Neural crest cell (in vitro differentiated cells): ENCODE data around the gene SP3. TPM values are rescaled to one million over a fixed set of nuclear protein-coding genes. Genes with fewer than 3 reads are reported as not detected.

Source experiments
- DNase-seq: peaks from one replicate; pipeline ENCODE4 v3.0.0; 2021; ENCODE audit warnings: low read depth, mixed read lengths, low spot score
- H3K27ac Mint-ChIP-seq: one replicate; pipeline ENCODE4 v1.8.0; 2021; ENCODE audit warnings: mild to moderate bottlenecking, mixed read lengths; ENCODE audit not compliant: unreplicated experiment
- H3K27me3 Mint-ChIP-seq: 2 replicates; pipeline ENCODE4 v1.8.0; 2021; ENCODE audit warnings: low read depth, mild to moderate bottlenecking, mixed read lengths
- H3K36me3 Mint-ChIP-seq: 2 replicates; pipeline ENCODE4 v1.8.0; 2021; ENCODE audit warnings: low read depth, mild to moderate bottlenecking, mixed read lengths
- H3K4me1 Mint-ChIP-seq: 2 replicates; pipeline ENCODE4 v1.8.0; 2021; ENCODE audit warnings: mixed read lengths
- H3K4me3 Mint-ChIP-seq: one replicate; pipeline ENCODE4 v1.8.0; 2021; ENCODE audit warnings: mild to moderate bottlenecking, mixed read lengths
- H3K9me3 Mint-ChIP-seq: 2 replicates; pipeline ENCODE4 v1.8.0; 2021; ENCODE audit warnings: mixed read lengths
- total RNA-seq: library from RNA; stranded (reverse); gene quantifications from 2 replicates; pipeline ENCODE4 v1.2.1, GENCODE V29; 2021
- TF ChIP-seq, protein P1 (sequence below): fragments of 200-600 bp; sonication (generic); conservative IDR thresholded peaks from 2 replicates; pipeline ENCODE4 v1.5.0; 2021; ENCODE audit warnings: antibody characterized with exemption, mild to moderate bottlenecking

SP3 gene
- total RNA-seq, 1 donor from 2014 or later = 105 TPM

DNA sequence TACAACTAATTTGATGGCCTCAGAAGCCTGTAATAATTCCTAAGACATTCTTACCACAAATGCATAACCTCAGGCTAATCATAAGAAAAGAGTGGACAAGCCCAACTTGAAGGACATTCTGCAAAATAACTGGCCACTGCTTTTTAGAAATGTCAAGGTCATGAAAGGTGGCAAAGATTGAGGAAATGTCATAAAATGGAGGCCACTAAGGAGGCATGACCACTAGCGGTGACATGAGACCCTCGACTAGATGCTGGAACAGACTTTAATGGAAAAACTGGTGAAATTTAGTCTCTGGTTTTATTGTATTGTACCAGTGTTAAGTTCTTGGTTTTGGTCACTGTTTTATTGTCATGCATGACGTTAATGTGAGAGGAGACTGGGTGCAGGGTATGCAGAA is 78.6 kb downstream of the SP3 start:
- Mint-ChIP-seq H3K4me1 (peaks cover 4% of the 10 kb centered on the region), H3K27ac (no peak overlapping the region), H3K36me3 (peaks cover 14% of the 10 kb centered on the region), H3K4me3 (no peak overlapping the region), H3K9me3 (peaks cover 18% of the 10 kb centered on the region), H3K27me3 (no peaks in the 10 kb centered on the region)
- TF ChIP-seq, protein P1, sequence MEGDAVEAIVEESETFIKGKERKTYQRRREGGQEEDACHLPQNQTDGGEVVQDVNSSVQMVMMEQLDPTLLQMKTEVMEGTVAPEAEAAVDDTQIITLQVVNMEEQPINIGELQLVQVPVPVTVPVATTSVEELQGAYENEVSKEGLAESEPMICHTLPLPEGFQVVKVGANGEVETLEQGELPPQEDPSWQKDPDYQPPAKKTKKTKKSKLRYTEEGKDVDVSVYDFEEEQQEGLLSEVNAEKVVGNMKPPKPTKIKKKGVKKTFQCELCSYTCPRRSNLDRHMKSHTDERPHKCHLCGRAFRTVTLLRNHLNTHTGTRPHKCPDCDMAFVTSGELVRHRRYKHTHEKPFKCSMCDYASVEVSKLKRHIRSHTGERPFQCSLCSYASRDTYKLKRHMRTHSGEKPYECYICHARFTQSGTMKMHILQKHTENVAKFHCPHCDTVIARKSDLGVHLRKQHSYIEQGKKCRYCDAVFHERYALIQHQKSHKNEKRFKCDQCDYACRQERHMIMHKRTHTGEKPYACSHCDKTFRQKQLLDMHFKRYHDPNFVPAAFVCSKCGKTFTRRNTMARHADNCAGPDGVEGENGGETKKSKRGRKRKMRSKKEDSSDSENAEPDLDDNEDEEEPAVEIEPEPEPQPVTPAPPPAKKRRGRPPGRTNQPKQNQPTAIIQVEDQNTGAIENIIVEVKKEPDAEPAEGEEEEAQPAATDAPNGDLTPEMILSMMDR = no peak
- no peak for DNase-seq

DNA sequence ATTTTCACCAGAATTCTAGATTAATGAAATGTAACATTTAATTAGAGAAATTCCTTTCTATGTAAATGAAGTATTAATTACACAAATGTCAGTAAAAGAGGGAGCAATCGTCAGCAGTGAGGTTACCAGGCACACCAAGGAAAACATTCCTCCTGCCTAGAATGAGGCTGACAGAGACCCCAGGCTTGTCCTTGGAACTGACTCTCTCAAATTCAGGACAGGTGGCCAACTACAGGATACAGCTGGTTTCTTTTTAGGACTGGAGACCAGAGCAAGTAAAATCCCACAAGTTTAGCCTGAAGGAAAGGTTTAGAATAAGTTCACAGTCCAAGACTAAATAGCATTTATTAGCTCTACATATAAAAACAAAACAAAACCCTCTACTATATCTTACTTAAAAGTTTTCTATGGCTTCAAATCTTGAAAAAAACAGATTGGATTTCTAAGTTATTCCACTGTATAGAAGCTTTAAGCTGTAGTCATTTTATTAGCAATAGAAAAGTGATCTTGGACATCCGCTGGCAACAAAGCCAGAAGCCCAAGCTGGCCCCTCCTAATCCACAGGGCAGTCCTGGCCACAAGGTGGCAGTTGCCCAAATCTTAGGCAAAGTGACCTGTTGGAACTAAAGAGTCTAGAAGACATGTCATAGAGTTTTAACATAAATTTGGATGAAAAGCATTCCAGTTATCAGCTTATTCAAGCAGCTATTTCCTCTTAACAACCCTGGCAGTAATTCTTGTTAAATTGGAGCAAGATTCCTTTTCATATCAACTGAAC is 81.0 kb downstream of the SP3 start:
- TF ChIP-seq, protein P1 = peak; percentile 65
- Mint-ChIP-seq H3K36me3 (peaks cover 9% of the 10 kb centered on the region), H3K4me3 (no peak overlapping the region), H3K9me3 (peaks cover 15% of the 10 kb centered on the region), H3K4me1 (peaks cover 4% of the 10 kb centered on the region), H3K27me3 (no peaks in the 10 kb centered on the region), H3K27ac (no peak overlapping the region)
- no peak for DNase-seq

DNA sequence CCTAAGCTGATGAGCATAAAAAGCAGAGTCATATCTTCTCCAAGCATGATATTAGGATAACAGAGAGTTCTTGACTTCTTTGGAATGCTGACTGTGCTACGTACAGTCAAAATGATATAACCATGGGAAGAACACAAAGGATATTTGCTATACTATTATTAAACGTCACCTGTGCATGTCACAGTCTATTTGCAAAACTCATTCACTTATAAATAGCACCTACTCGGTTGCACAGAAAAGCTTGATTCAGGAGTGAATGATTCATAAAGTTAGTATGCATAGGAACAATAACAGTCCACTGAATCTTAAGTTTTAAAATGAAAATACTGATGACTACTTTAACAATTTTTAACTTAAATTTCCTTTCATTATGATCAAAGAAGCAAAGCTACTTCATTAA is 83.3 kb downstream of the SP3 start:
- H3K4me3 Mint-ChIP-seq = no peak overlapping the region

DNA sequence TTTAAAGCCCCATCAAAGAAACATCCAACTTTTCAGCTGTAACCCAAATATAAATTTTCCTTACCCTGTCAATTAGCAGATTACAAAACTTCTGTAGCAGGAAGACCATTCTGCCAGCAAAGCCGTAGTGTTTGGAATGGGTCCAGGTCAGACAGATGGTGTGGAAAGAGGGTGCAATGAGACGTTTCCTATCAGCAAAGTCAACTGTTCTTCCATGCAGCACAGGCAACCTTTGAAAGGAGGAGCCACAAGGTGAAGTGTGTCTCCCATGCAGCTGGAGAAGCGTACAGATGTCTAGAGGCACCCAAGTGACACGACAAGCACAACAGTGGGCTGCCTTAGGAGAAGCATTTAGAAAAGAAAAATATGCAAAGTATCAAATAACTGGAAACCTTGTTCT is 83.7 kb downstream of the SP3 start:
- TF ChIP-seq, protein P1 = no peak
- Mint-ChIP-seq H3K27ac (no peak overlapping the region), H3K36me3 (peaks cover 2% of the 10 kb centered on the region), H3K27me3 (no peaks in the 10 kb centered on the region), H3K4me3 (no peak overlapping the region), H3K9me3 (peaks cover 5% of the 10 kb centered on the region), H3K4me1 (peaks cover 4% of the 10 kb centered on the region)
- no peak for DNase-seq

More for the DNA sequence above, 83.3 kb downstream of the SP3 start:
- DNase-seq = no peak
- Mint-ChIP-seq H3K36me3 (peaks cover 2% of the 10 kb centered on the region), H3K27ac (no peak overlapping the region), H3K9me3 (peaks cover 5% of the 10 kb centered on the region), H3K27me3 (no peaks in the 10 kb centered on the region), H3K4me1 (peaks cover 4% of the 10 kb centered on the region)
- TF ChIP-seq, protein P1 = no peak

DNA sequence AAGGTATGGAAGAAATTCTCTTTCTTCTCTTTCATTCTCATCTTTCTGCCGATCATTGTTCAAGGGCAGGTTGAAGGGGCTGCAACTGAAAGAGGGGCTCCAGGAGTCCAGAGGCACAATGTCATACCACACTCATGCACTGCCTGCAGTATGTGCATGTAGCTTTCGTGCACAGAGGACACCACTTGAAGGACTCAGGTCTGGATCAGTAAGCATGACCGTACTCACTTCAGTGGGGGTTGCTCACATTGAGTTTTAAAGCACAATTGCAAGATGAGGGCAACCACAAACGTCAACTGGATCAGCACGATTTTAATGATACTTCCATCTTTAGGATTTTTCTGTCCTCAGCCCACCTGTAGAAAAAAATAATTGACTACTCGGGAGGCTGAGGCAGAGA is 84.6 kb downstream of the SP3 start:
- Mint-ChIP-seq H3K9me3 (peaks cover 5% of the 10 kb centered on the region), H3K27me3 (no peaks in the 10 kb centered on the region), H3K4me3 (no peak overlapping the region), H3K4me1 (peaks cover 4% of the 10 kb centered on the region), H3K27ac (no peak overlapping the region), H3K36me3 (peaks cover 2% of the 10 kb centered on the region)
- DNase-seq = no peak
- TF ChIP-seq, protein P1 = no peak
